ENCODE measurements around the gene ZNF467. TPM values are rescaled to one million over a fixed set of nuclear protein-coding genes. Genes with fewer than 3 reads are reported as not detected.

ZNF467 gene
- total RNA-seq, 1 donor from 2014 or later: 4.2 TPM

- peak; percentile 44 for DNase-seq
These were observed 45.4 kb downstream of the ZNF467 start for GRCh38 chr7:149727899-149728476.

DNA sequence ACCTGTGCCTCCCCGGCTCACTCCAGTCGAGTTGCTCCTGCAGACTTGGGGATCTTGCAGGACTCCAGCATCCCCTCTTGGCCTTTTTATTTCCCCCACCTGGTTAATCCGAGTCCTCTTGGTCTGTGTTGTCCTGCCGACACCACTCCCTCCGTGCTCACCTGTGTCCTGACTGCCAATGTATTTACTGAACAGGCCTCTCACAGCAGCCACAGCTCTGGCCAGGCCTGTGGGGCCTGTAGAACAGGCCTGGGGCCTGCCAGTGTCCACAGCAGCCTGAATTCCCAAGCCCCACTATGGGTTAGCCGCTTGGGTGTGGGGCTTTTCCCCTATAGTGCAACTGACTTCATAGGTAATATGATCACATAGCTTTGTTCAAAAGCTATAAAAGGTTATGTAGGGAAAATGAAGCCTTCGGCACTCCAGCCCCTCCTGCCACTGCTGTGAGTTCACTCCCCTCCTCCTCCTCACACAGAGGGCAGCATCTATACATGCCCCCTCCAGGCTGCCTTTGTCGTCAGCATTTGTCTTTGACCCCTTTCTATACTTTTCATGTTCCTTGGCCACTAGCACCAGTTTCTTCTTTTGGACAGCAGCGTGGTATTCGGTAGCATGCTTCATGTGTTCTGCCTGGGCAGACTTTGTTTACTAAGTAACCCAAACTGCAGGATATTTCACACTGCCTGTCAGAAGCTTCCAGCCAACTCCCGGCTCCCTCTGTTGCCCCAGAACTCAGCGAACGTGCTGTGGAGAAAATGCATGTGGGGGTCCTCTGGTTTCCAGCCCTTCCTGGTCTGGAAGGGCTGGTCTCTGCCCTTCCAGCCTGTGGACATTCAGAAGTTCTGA lies 46.1 kb downstream of the ZNF467 start:
- DNase-seq: no peak

GRCh38 chr7:149725916-149726315 lies 47.5 kb downstream of the ZNF467 start:
- DNase-seq: no peak

DNA sequence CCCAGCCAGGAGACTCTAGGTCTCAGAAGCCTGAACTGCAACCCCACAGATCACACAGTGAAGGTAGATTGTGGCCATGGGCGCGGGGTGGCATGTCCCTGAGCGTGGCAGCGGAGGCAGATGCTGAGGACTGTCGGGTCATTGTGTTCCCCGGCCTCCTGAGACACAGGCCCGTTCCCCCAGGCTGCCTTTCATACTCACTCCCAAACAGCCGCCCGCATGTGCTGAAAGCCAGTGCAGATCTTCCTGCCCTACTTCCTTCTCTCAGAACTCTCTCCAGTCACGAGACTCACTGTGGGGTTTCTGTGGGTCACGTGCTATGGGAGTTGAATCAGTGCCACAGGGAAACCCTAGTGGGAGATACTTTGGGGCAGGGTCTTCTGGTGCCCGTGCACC lies 48.0 kb downstream of the ZNF467 start:
- no peak for DNase-seq

DNA sequence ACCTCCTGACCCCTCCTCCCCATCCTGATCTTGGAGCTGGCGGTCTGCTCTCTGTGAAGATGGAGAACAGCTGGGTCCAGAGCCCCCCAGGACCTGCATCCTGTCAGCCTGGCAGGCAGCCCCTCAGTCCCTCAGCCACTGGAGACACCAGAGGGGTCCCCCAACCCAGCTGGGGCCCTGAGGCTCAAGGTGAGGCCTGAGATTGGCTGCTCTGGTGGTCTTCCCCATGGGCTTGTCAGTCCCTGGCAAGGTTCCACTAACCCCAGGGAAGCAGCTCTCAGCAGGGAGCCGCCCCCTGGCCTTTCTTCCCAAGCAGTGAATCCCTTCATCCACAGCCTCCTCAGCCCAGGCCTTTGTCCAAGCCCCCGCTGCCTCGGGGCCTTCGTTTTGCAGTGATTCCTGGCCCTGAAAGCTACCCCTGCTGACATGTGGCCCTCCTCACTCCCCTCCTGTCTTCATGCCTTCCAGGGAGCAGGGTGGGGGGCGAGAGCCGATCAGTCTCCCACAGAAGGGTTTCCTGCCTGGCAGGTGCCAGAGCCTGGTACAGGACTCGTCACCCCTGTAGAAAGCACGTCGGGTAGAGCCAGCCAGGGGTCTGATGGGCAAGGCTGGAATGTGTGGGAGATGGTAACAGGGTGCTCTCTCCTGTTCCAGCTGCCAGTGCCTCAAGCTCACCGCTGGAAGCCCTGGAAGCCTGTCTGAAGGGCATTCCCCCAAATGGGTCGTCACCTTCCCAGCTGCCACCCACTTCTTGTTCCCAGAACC lies 48.5 kb downstream of the ZNF467 start:
- DNase-seq: no peak

- no peak for DNase-seq
These were observed 49.4 kb downstream of the ZNF467 start for GRCh38 chr7:149723795-149724495.

DNA sequence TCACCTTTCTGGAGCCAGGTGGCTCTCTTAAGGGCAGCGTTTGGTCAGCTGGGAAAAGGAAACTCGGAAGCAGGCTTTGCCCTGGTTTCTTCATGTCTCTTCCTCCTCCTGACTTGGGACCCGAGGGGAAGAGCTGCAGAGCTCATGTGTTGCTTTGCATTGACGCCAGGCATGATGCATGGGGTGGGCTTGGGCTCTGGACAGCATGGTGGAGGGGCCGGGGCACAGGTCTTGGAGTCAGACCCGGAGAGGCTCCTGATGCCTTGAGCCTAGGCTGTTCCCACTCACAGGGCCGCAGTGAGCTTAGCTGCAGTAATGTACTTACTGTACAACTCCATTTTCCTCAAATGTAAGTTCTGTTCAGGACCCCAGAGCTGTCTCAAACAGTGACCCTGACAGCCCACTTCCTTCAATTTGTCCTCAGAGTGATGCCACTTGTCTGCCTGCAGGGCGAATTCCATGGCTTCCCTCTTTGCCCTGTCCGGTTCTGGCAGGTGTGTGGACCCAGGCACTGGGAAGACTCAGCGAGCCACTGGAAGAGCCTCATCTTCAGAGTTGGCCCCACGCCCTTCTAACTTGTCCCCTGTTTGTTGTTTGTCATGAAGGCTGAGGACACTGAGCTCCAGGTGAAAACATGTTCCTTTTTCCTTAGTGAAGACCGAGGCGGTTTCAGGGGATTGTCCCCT lies 50.2 kb downstream of the ZNF467 start:
- DNase-seq: no peak

- no peak for DNase-seq
These were observed 50.9 kb downstream of the ZNF467 start for GRCh38 chr7:149722356-149722957.

DNA sequence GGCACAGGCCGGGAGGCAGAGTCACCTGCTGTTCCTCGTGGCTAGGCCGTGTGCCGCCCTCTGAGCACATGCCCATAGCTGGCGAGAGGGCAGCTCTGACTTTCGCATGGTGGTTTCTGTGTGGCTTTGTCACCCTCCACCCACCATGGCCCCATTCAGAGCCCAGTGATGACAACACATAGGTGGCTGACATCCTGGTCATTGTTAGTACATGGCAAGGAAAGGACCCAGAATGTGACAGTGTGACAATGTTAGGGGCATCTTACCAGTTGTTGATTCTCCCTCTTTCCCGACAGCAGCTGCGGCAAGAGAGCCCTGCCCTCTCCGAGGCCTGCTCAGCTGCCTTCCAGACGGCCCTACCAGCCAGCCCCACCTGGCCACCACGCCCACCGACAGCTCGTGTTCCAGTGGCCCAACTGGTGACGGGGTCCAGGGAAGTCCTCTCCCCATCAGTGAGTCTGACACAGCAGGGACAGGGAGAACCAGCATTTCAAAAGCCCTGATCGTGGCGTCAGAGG lies 52.2 kb downstream of the ZNF467 start:
- peak; percentile 39 for DNase-seq

DNA sequence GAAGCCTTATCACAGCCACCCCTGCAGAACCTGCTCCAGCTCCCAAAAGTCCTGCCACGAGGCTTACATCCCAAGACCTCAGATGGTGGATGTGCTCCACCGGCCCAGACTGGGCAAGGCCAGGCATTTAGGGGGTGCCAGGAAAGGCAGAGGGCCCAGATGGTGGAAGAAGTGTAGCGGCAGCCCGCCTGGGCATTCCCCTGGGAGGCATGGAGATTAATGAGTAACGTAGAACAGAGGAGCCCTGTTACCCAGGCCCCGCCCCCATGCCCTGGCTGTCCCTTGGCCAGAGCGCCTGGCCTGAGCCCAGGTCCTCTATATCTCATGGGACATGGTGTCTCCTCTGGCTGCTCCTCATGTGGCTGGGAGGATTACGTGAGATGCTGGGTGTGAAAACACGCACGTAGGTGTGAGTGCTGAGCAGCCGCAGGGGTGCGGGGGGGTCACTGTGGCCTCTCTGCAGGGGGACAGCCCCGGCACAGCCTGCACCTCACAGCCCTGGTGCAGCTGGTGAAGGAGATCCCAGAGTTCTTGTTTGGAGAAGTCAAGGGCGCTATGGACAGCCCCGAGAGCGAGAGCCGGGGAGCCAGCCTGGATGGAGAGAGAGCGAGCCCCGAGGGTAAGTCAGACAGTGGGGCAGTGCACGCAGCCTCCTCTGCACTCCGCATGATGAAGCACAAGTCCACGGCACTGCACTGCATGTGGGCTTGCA lies 52.9 kb downstream of the ZNF467 start:
- peak; percentile 48 for DNase-seq

GRCh38 chr7:149719912-149720335 lies 53.5 kb downstream of the ZNF467 start:
- DNase-seq: no peak

DNA sequence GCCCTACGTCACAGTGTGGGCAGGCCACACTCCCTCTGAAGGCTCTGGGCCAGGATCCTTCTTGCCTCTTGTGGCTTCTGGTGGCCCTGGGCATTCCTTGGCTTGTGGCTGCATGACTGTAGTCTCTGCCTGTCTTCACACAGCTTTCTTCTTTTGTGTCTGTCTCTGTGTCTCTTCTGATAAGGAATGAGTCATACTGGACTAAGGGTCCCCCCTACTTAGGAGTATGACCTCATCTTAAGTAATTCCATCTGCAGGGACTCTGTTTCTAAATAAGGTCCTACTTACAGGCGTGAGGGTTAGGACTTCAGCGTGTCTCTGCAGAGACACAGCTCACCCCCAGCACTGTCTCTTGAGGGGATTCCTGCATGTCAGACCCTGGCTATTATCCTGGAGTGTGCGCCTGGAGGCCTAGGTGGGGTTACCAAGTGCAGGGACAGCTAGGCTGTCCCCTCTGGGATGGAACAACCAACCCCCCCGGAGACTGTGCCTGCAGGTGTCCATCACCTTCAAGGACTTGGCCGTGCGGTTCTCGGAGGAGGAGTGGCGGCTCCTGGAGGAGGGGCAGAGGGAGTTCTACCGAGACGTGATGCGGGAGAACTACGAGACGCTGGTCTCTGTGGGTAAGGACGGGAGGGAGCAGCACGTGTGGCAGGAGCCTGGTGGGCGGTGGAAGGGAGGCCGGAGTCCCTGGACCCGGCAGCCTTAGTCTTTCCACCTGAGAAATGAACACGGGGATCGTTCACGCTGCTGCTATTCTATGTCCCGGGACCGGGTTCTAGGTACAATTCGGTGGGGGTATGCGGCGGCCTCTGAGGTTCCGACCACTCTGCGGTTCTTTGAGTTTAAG lies 54.1 kb downstream of the ZNF467 start:
- DNase-seq: no peak

DNA sequence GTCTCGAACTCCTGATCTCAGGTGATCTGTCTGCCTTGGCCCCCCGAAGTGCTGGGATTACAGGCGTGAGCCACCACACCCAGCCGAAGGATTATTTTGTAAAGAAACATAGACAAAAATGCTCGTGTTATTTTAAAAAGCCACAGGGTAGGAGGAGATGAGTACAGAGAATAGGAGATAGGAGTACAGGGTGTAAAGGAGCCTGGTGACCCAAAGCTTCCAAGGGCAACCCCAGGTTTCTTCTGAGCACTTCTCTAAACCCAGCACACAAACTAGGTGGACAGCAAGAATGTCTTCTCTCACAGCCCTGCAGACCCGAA lies 54.7 kb downstream of the ZNF467 start:
- DNase-seq: no peak

GRCh38 chr7:149717481-149717880 lies 55.9 kb downstream of the ZNF467 start:
- no peak for DNase-seq

DNA sequence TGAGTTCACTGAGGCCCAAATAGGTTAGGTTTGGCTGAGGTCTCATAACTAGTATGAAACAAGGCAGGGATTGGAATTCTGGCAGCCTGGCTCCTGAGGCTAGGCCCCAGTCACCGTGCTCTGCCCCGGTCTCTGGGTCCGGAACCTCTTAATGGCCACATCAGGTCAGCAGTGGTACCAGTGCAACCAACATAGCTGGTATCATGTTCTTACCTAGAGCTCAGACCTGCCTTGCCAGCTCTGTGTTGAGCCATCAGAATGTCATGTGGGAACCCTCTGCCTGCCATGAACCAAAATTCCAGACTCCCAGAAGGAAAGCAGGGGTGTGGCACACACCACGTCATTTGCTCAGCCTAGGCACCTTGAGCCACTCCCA lies 56.5 kb downstream of the ZNF467 start:
- no peak for DNase-seq

DNA sequence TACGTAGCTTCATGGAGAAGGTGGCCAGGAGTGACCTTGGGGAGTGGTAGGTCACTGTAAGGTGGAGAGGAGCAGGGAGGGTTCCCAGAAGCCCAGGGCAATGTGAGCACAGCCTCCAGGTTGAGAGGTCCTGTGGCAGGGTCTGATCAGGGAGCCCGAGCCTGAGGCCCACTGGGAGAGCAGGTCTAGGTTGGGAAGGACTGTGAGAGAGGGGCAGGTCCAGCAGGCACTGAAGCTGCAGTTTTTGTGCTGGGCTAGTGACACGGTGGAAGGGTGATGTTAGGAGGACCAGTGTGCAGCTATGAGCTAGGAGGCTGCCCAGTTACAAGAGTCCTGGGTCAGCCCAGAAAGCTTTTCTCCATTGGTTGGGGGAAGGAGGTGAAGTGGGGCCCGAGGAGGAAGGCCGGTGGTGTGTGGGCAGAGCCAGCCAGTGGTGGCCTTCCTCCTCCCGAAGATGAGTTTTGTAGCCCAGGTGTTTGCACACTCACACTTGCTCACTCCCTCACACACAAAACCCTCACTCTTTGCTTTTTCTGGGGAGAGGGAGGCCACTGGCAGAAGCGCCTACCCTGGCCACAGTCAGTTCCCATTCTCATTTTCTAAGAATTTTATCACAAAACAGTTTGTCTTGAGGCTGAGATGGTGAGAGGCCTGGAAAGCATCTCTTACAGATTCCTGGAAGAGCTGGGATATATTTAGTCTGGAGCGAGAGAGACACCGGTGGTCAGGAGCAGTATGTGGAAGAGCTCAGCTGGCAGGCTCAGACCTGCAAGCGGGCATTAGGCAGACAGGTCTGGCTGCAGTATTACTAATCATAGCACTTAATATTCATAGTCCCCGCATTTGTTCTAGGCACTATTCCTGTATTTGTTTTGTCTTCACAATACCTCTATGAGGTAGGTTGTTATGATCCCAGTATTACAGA lies 57.1 kb downstream of the ZNF467 start:
- DNase-seq: no peak

DNA sequence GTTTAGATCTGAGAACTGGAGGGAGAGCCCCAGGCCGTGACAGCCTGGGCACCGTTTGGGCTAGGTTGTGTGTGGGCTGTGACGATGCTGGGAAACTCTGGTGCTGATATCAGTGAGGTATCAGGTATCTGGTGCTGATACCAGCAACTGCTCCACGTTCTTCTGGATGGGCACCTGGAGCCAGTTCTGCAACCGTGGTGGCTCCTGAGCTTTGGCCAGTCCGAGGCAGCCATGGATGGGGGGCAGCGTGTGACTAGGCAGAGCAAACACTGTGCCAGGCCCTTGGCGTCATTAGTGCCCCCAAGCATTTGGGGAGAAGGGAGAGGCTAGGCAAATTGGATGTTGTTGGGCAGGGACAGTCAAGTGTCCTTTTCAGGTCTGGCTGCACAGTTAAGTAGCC lies 57.9 kb downstream of the ZNF467 start:
- no peak for DNase-seq

GRCh38 chr7:149714910-149715471 lies 58.4 kb downstream of the ZNF467 start:
- no peak for DNase-seq

Measured in tongue (tissue), 2 donors.